DND-41 (cell line): ENCODE data around the gene EIF2B4.

ENCODE experiments used
- EZH2 ChIP-seq: IDR thresholded peaks from 3 replicates; pipeline ENCODE4 v1.6.1; 2012; ENCODE audit warnings: borderline replicate concordance, low read depth, mild to moderate bottlenecking, moderate library complexity, low read length, inconsistent platforms; ENCODE audit not compliant: severe bottlenecking
- TF ChIP-seq, protein P1 (sequence below): IDR thresholded peaks from 2 replicates; pipeline ENCODE4 v1.5.1; 2012; ENCODE audit warnings: borderline replicate concordance, low read length, moderate library complexity, mild to moderate bottlenecking; ENCODE audit not compliant: poor library complexity, severe bottlenecking; ENCODE audit errors: extremely low read depth

DNA sequence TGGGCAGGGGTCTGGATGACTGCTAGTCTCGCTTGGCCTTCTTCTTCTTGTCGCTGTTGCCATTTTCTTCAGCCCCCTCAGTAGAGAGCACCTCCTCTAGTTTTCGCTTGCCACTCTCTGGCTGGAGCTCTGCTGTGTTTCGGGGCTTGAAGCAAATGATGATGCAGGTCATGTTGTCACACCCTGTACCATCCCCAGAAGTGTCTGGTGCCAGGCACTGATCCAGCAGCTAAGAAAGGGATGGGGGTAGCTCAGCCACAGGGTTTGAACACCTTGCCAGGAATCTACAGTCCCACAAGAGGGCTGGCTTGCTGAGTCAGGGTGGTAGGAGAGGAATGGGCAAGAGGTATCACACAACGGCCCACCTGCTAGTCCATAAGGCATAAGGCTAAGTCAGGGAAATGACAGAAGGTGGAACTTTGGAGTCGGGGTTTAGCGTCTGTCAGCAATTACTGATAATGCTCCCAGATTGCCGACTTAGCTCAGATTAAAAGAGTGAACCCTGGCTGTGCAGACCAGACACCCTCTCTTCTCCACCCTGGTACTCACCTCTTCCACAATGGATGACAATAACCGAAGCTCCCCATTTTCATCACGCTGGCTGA is 11.5 kb upstream of the EIF2B4 start:
- TF ChIP-seq, protein P1, sequence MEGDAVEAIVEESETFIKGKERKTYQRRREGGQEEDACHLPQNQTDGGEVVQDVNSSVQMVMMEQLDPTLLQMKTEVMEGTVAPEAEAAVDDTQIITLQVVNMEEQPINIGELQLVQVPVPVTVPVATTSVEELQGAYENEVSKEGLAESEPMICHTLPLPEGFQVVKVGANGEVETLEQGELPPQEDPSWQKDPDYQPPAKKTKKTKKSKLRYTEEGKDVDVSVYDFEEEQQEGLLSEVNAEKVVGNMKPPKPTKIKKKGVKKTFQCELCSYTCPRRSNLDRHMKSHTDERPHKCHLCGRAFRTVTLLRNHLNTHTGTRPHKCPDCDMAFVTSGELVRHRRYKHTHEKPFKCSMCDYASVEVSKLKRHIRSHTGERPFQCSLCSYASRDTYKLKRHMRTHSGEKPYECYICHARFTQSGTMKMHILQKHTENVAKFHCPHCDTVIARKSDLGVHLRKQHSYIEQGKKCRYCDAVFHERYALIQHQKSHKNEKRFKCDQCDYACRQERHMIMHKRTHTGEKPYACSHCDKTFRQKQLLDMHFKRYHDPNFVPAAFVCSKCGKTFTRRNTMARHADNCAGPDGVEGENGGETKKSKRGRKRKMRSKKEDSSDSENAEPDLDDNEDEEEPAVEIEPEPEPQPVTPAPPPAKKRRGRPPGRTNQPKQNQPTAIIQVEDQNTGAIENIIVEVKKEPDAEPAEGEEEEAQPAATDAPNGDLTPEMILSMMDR = no peak
- TF ChIP-seq EZH2 = no peak
